HG03565 (cell line): Measurements from ENCODE around the gene HIF1A.
A peak's percentile ranks its signal among the peaks of the same experiment; 100 is the strongest.
"Not testable (repeated sequence)": the region's sequence is repeated elsewhere in the genome, so short reads cannot be mapped to it uniquely, and the experiment has no call there.

ENCODE experiments used
- ATAC-seq: cut with Tn5 transposase; IDR thresholded peaks from one replicate; pipeline ENCODE4 v1.9.1; 2021; ENCODE audit warnings: mild to moderate bottlenecking, moderate library complexity; ENCODE audit not compliant: unreplicated experiment

Gene HIF1A

GRCh38 chr14:61744238-61744637 lies 48.9 kb downstream of the HIF1A start:
- no peak for ATAC-seq

GRCh38 chr14:61746346-61746745 lies 51.0 kb downstream of the HIF1A start:
- not testable (repeated sequence) for ATAC-seq

GRCh38 chr14:61746881-61747280 lies 51.6 kb downstream of the HIF1A start:
- ATAC-seq: no peak

- ATAC-seq: no peak
These were observed 52.0 kb downstream of the HIF1A start for GRCh38 chr14:61747342-61747741.

- ATAC-seq: no peak
These were observed 54.0 kb downstream of the HIF1A start for GRCh38 chr14:61749264-61749663.

GRCh38 chr14:61749867-61750266 lies 54.6 kb downstream of the HIF1A start:
- ATAC-seq: no peak

- ATAC-seq: peak; percentile 80
These were observed 55.6 kb downstream of the HIF1A start for GRCh38 chr14:61750708-61751474.

- ATAC-seq: no peak
These were observed 56.2 kb downstream of the HIF1A start for GRCh38 chr14:61751475-61751989.

- ATAC-seq: peak; percentile 42
These were observed 57.3 kb downstream of the HIF1A start for GRCh38 chr14:61752626-61753025.

- no peak for ATAC-seq
These were observed 58.3 kb downstream of the HIF1A start for GRCh38 chr14:61753631-61754030.

- no peak for ATAC-seq
These were observed 59.5 kb downstream of the HIF1A start for GRCh38 chr14:61754627-61755381.

- ATAC-seq: not testable (repeated sequence)
These were observed 60.0 kb downstream of the HIF1A start for GRCh38 chr14:61755382-61755742.

GRCh38 chr14:61756135-61756534 lies 60.8 kb downstream of the HIF1A start:
- ATAC-seq: no peak

GRCh38 chr14:61759878-61760277 lies 64.6 kb downstream of the HIF1A start:
- ATAC-seq: no peak

GRCh38 chr14:61761557-61761956 lies 66.2 kb downstream of the HIF1A start:
- ATAC-seq: no peak

GRCh38 chr14:61761959-61762786 lies 66.9 kb downstream of the HIF1A start, which contains the start of gene SNAPC1:
Gene SNAPC1, plus strand, starts transcription at chr14:61762420. Its CDS starts 41 bp downstream, at chr14:61762461.
- peak; percentile 96 for ATAC-seq

- ATAC-seq: no peak
These were observed 69.2 kb downstream of the HIF1A start for GRCh38 chr14:61764342-61765122.

GRCh38 chr14:61765225-61765943 lies 70.1 kb downstream of the HIF1A start:
- no peak for ATAC-seq

- ATAC-seq: no peak
These were observed 70.8 kb downstream of the HIF1A start for GRCh38 chr14:61766151-61766550.

GRCh38 chr14:61768240-61768639 lies 72.9 kb downstream of the HIF1A start:
- ATAC-seq: no peak
